Activated CD4-positive, alpha-beta T cell treated with anti-CD3 and anti-CD28 coated beads, Interleukin-2, Interleukin-6, amounts not matched to agents 100 ng/mL and 50 ng/mL, durations not matched to agents 16 hours and 8 hours (primary cell): Measurements from ENCODE around the gene PARD3B.

ENCODE experiments used
- DNase-seq: peaks from one replicate; pipeline ENCODE4 v3.0.0-alpha.2; 2020

Gene PARD3B

GRCh38 chr2:205032093-205032551, 486.8 kb downstream of the PARD3B start:
- DNase-seq, result no peak

GRCh38 chr2:205033431-205033830, 488.2 kb downstream of the PARD3B start:
- no peak for DNase-seq

- DNase-seq, result no peak
Measured at GRCh38 chr2:205034034-205034433, 488.8 kb downstream of the PARD3B start.

GRCh38 chr2:205040323-205040722, 495.0 kb downstream of the PARD3B start:
- no peak for DNase-seq

GRCh38 chr2:205041472-205042130, 496.3 kb downstream of the PARD3B start:
- DNase-seq, result no peak

- no peak for DNase-seq
Measured at GRCh38 chr2:205043285-205043684, 498.0 kb downstream of the PARD3B start.

GRCh38 chr2:205045706-205046105, 500.4 kb downstream of the PARD3B start:
- DNase-seq, result no peak

GRCh38 chr2:205047273-205047839, 502.1 kb downstream of the PARD3B start:
- DNase-seq, result no peak

- no peak for DNase-seq
Measured at GRCh38 chr2:205051417-205051816, 506.1 kb downstream of the PARD3B start.

- DNase-seq, result no peak
Measured at GRCh38 chr2:205052781-205053180, 507.5 kb downstream of the PARD3B start.

GRCh38 chr2:205053827-205054410, 508.6 kb downstream of the PARD3B start:
- DNase-seq, result no peak

- no peak for DNase-seq
Measured at GRCh38 chr2:205054789-205055188, 509.5 kb downstream of the PARD3B start.

- no peak for DNase-seq
Measured at GRCh38 chr2:205055251-205055650, 510.0 kb downstream of the PARD3B start.

- no peak for DNase-seq
Measured at GRCh38 chr2:205056151-205056561, 510.9 kb downstream of the PARD3B start.

GRCh38 chr2:205058409-205058808, 513.1 kb downstream of the PARD3B start:
- DNase-seq, result peak; percentile 23

GRCh38 chr2:205060269-205060668, 515.0 kb downstream of the PARD3B start:
- DNase-seq, result no peak

GRCh38 chr2:205066081-205066480, 520.8 kb downstream of the PARD3B start:
- DNase-seq, result no peak

- DNase-seq, result no peak
Measured at GRCh38 chr2:205069928-205070327, 524.7 kb downstream of the PARD3B start.

- no peak for DNase-seq
Measured at GRCh38 chr2:205070889-205071288, 525.6 kb downstream of the PARD3B start.

- DNase-seq, result no peak
Measured at GRCh38 chr2:205073433-205074020, 528.3 kb downstream of the PARD3B start.

- DNase-seq, result no peak
Measured at GRCh38 chr2:205076405-205076804, 531.1 kb downstream of the PARD3B start.

GRCh38 chr2:205077159-205077558, 531.9 kb downstream of the PARD3B start:
- peak; percentile 34 for DNase-seq

- no peak for DNase-seq
Measured at GRCh38 chr2:205078762-205079161, 533.5 kb downstream of the PARD3B start.

GRCh38 chr2:205079173-205079572, 533.9 kb downstream of the PARD3B start:
- DNase-seq, result no peak
